HG03097 (cell line): ENCODE measurements around the gene XAGE2.

Experiments used
- ATAC-seq: cut with Tn5 transposase; IDR thresholded peaks from one replicate; pipeline ENCODE4 v1.9.1; 2021; ENCODE audit not compliant: unreplicated experiment, low FRiP score

Gene XAGE2

DNA sequence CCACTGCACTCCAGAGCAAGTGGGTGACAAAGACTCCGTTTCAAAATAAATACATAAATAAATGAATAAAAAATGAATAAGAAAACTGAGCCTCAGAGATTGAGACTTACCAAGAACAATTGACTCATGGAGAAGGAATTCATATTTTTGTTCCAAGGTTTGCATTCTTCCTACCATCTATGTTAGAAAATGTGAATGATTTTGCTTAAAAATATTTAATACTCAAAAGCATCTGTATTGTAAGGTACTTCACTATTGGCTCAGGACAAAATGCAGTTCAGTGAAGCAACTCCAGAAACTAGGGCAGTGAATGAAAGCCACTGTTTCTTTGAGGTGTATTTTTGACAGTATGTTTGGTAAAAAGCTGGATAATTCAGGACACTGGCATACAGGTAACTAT lies 54.1 kb downstream of the XAGE2 start:
- no peak for ATAC-seq

DNA sequence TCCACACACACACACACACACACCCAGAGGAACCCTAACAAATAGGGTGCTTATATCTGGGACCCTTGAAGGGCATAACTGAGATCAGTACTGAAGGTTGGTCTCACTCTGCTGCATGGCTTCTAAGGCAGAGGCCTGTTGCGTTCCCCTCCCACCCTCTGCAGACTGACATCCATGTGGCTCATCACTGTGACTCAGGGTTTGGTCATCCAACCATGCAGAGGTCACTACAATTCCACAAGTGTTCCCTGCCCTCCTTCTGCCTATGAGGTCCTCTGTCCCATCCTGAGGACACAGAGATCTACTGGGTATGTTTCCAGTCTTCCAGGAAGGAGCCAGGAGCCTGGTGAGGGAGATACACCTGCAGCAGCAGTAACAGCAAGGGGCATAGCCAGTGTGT lies 55.8 kb downstream of the XAGE2 start:
- no peak for ATAC-seq
